GM10266 (cell line): ENCODE results near the gene POLR2B.

Source experiments
- DNase-seq: peaks from one replicate; pipeline ENCODE4 v3.0.0; 2012; ENCODE audit errors: extremely low spot score
- TF ChIP-seq, protein P1 (sequence below): IDR thresholded peaks from 2 replicates; pipeline ENCODE4 v1.5.1; 2012; ENCODE audit warnings: mild to moderate bottlenecking, low read depth; ENCODE audit not compliant: control insufficient read depth, insufficient read depth; ENCODE audit errors: missing control alignments

The POLR2B gene

DNA sequence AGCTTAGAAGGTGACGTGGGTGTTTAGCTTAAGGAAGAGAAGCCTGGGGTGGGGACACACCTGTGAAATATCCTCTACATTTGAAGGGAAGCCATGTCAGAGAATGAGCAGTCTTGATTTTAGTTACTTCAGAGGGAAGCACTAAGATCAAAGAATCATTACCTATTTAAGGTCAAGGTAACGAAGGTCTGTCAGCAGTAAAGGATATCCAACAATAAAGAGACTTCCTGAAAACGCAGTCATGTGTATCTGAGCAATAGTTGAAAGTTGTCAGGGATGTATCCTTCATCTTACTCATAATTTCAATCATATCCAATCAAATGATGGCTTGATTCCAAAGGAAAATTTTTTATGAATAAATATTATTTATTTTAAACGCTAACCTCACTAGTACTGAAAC, 98.0 kb downstream of the POLR2B start:
- TF ChIP-seq, protein P1, sequence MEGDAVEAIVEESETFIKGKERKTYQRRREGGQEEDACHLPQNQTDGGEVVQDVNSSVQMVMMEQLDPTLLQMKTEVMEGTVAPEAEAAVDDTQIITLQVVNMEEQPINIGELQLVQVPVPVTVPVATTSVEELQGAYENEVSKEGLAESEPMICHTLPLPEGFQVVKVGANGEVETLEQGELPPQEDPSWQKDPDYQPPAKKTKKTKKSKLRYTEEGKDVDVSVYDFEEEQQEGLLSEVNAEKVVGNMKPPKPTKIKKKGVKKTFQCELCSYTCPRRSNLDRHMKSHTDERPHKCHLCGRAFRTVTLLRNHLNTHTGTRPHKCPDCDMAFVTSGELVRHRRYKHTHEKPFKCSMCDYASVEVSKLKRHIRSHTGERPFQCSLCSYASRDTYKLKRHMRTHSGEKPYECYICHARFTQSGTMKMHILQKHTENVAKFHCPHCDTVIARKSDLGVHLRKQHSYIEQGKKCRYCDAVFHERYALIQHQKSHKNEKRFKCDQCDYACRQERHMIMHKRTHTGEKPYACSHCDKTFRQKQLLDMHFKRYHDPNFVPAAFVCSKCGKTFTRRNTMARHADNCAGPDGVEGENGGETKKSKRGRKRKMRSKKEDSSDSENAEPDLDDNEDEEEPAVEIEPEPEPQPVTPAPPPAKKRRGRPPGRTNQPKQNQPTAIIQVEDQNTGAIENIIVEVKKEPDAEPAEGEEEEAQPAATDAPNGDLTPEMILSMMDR = no peak
- DNase-seq = no peak

DNA sequence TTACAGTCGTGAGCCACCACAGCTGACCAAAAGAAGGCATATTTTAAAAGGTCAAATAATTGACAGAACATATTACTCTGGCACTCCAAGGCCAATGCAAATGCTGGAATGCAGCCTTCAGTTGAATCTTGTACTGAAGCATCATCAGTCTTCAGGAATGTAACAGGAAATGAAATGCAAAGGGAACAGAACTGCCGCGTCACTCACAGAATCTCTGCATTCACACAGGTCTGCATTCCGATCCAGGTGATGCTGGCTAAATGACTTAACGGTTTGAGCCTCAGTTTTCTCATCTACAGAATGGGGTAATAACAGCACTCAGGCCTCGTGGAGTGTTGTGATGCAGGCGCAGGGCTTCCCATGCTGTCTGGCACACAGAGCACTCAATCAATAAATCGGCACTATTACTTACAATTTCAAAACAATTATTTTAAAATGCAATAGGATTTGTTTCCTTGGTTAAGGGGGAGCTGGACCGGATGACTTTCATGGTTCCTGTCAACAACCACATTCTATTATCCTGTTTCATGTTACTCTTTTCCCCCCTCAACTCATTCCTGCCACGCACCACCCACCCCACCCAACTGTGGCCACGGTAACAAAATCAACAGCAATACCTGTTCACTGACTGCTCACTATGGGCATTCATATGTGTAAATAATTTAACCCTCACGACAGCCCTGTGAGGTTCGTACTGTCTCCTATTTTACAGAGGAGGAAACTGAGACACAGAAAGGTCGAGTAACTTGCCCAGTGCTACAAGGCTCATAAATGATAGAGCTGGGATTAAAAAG, 99.1 kb downstream of the POLR2B start:
- TF ChIP-seq, protein P1 = no peak
- DNase-seq = no peak

DNA sequence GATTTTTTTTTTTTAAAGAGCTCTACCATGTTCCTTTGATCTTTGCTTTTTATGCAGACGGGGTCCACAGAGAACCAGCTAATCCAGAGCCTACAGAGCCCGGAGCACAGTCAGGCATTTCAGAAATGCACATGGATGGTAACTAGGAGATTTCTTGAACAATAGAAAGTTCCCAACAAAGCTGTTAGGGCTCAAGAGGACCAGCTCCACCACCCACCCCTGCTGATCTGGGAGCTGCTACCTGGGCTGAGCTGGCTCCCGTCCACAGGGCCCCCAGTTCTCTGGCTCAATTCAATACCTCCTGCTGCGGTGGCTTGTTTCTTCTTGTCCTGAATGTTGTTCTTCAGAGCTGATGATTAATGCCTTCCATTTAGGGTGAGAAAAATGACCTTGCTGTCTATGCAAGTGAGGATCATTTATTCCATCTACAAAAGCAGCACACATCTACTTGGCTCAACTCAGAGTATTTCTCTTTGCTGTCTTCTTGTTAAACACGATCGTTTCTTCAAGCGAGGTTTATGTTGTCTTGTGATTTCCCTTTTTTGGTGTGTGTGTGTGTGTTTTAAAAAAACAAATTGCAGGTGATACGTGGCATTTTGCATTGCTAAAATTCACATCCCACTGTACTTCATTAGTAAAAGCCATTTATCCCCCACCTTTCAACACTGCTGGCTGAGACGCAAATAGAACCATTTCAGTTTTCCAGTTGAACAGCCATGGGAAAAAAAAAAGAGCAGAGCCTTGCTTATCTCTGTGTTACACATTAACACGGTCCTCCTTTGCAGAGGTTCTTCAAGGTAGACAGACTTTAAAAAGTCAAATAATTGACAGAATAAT, 100.2 kb downstream of the POLR2B start:
- TF ChIP-seq, protein P1 = no peak
- DNase-seq = no peak
